HG02973 (cell line): ENCODE results near the gene PRDM16.
"Not testable (repeated sequence)": the region's sequence is repeated elsewhere in the genome, so short reads cannot be mapped to it uniquely, and the experiment has no call there.

ENCODE experiments used
- ATAC-seq: cut with Tn5 transposase; IDR thresholded peaks from one replicate; pipeline ENCODE4 v1.9.1; 2021; ENCODE audit warnings: moderate library complexity; ENCODE audit not compliant: unreplicated experiment

Gene PRDM16

GRCh38 chr1:3156936-3157335, 87.9 kb downstream of the PRDM16 start:
- no peak for ATAC-seq

- no peak for ATAC-seq
Observed at GRCh38 chr1:3158347-3158746, 89.3 kb downstream of the PRDM16 start.

GRCh38 chr1:3159121-3159520, 90.1 kb downstream of the PRDM16 start:
- no peak for ATAC-seq

GRCh38 chr1:3159996-3160395, 91.0 kb downstream of the PRDM16 start:
- ATAC-seq, result no peak

GRCh38 chr1:3160647-3161145, 91.7 kb downstream of the PRDM16 start:
- ATAC-seq, result no peak

- ATAC-seq, result no peak
Observed at GRCh38 chr1:3161176-3161840, 92.3 kb downstream of the PRDM16 start.

GRCh38 chr1:3162322-3162882, 93.4 kb downstream of the PRDM16 start:
- no peak for ATAC-seq

- no peak for ATAC-seq
Observed at GRCh38 chr1:3163356-3163755, 94.4 kb downstream of the PRDM16 start.

- no peak for ATAC-seq
Observed at GRCh38 chr1:3164671-3165070, 95.7 kb downstream of the PRDM16 start.

GRCh38 chr1:3165189-3165588, 96.2 kb downstream of the PRDM16 start:
- not testable (repeated sequence) for ATAC-seq

- ATAC-seq, result no peak
Observed at GRCh38 chr1:3166206-3166918, 97.4 kb downstream of the PRDM16 start.

GRCh38 chr1:3167255-3167654, 98.3 kb downstream of the PRDM16 start:
- no peak for ATAC-seq

GRCh38 chr1:3168678-3169077, 99.7 kb downstream of the PRDM16 start:
- no peak for ATAC-seq

- no peak for ATAC-seq
Observed at GRCh38 chr1:3169665-3170356, 100.8 kb downstream of the PRDM16 start.

GRCh38 chr1:3170561-3171453, 101.8 kb downstream of the PRDM16 start:
- ATAC-seq, result no peak

GRCh38 chr1:3171761-3172160, 102.8 kb downstream of the PRDM16 start:
- no peak for ATAC-seq

- no peak for ATAC-seq
Observed at GRCh38 chr1:3172431-3173380, 103.7 kb downstream of the PRDM16 start.

GRCh38 chr1:3173381-3173980, 104.5 kb downstream of the PRDM16 start:
- ATAC-seq, result no peak
